ENCODE results near the gene ZNF692. TPM values are rescaled to one million over a fixed set of nuclear protein-coding genes. Genes with fewer than 3 reads are reported as not detected.

The ZNF692 gene, protein sequence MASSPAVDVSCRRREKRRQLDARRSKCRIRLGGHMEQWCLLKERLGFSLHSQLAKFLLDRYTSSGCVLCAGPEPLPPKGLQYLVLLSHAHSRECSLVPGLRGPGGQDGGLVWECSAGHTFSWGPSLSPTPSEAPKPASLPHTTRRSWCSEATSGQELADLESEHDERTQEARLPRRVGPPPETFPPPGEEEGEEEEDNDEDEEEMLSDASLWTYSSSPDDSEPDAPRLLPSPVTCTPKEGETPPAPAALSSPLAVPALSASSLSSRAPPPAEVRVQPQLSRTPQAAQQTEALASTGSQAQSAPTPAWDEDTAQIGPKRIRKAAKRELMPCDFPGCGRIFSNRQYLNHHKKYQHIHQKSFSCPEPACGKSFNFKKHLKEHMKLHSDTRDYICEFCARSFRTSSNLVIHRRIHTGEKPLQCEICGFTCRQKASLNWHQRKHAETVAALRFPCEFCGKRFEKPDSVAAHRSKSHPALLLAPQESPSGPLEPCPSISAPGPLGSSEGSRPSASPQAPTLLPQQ
- total RNA-seq (36.6 and 38.6 TPM in 2 replicates), polyA plus RNA-seq (32.6 and 33.6 TPM in 2 replicates), polyA minus RNA-seq (13.2 and 18.1 TPM in 2 replicates), Bru-seq, nascent RNA (percentile 48 among the genes with signal in this experiment), BruChase-seq, experiment 1, labeled RNA remaining after a 6-hour chase (percentile 86 among the genes with signal in this experiment), BruChase-seq, experiment 2, labeled RNA remaining after a 2-hour chase (percentile 74 among the genes with signal in this experiment)
- 16.3 and 22.5 TPM in 2 replicates for polyA plus RNA-seq (2011; cell fraction: cytosol; rRNA removed)
- polyA plus RNA-seq (2011; cell fraction: nucleus; rRNA removed), result 241 TPM in 2 replicates
- polyA plus RNA-seq (2012), result 21.9 and 23.0 TPM in 2 replicates
- polyA minus RNA-seq (2011; cell fraction: cytosol; rRNA and poly(A)+ RNA removed), result 12.1 TPM
- polyA minus RNA-seq (2011; cell fraction: nucleus; rRNA and poly(A)+ RNA removed), result 17.5 and 21.1 TPM in 2 replicates
- long read RNA-seq, transcript ZNF692-201 (12 exons, 1,931 nt), result major isoform, 8 of 40 reads
- long read RNA-seq, partial matches to known transcripts, result 9 of 40 reads
- long read RNA-seq, other reads (novel, unspliced or antisense), result 21 of 40 reads

- DNase-seq (ENCODE audit: low read depth, low spot score) (peak; percentile 96), FAIRE-seq (peak; percentile 88)
- Histone ChIP-seq H3K9me1 (replicated peaks; ENCODE audit: control insufficient read depth, extremely low read depth, insufficient read depth, low read length) (no peaks in the 10 kb centered on the region), H3K4me1 (ENCODE audit: control insufficient read depth, extremely low read depth, insufficient read depth, low read length) (peaks cover 23% of the 10 kb centered on the region), H3K36me3 (ENCODE audit: control insufficient read depth in 2 of 2, extremely low read depth in 1 of 2, insufficient read depth in 2 of 2, low read length in 2 of 2) (peaks cover 0 to 2% of the 10 kb centered on the region in 2 experiments), H2AFZ (ENCODE audit: low read depth, low read length) (peak within 1 kb of the TSS; percentile 82), H3K27me3 (ENCODE audit: control insufficient read depth in 2 of 2, insufficient read depth in 2 of 2, low read length in 2 of 2) (peaks cover 2 to 4% of the 10 kb centered on the region in 2 experiments), H3K4me2 (ENCODE audit: insufficient read depth, low read length) (peak within 1 kb of the TSS; percentile 82), H3K9me3 (replicated peaks; ENCODE audit: control insufficient read depth, insufficient read depth, low read length) (no peaks in the 10 kb centered on the region), H4K20me1 (replicated peaks; ENCODE audit: control insufficient read depth, extremely low read depth, insufficient read depth, low read length) (no peaks in the 10 kb centered on the region), H3K4me3 (replicated peaks in 1 of 3; ENCODE audit: insufficient read depth in 1 of 3, low read depth in 1 of 3, low read length in 3 of 3) (peak within 1 kb of the TSS; percentile 18 to 68 (median 39)), H3K27ac (ENCODE audit: insufficient read depth, low read depth, low read length) (peak within 1 kb of the TSS; percentile 22), H3K9ac (replicated peaks; ENCODE audit: extremely low read depth, insufficient read depth, low read length) (peak within 1 kb of the TSS; percentile 64), H3K79me2 (ENCODE audit: control insufficient read depth, insufficient read depth, low read length) (peaks cover 10% of the 10 kb centered on the region)
- intact Hi-C loops (cut with micrococcal nuclease), result loop anchor here (1.0 kb wide), 4 partner anchors 14 to 47 kb away; partner anchors contain the start of genes PGBD2 and ZNF672
- ChIA-PET POLR2A (interaction anchor here (0.7 to 2.2 kb wide), 3 partner anchors 10 to 21 kb away, joined by 3 to 14 read pairs (median 4); partner anchors contain the start of gene ZNF672), CTCF (interaction anchor here (0.8 to 2.6 kb wide), 8 partner anchors 12 to 47 kb away, joined by 3 to 17 read pairs (median 10); partner anchors contain the start of genes SH3BP5L and ZNF672)
- TSS peak; percentile 85 for BruUV-seq (replicated peaks)
- TF ChIP-seq CTCF (IDR thresholded peaks at IDR 0.05; ENCODE audit: extremely low read depth in 1 of 2, insufficient read depth in 1 of 2, low read depth in 1 of 2, low read length in 2 of 2) (no peak), MAX (IDR thresholded peaks at IDR 0.05; ENCODE audit: insufficient read depth, insufficient read length) (peak; percentile 92), POLR2AphosphoS5 (IDR thresholded peaks at IDR 0.05; ENCODE audit: insufficient read depth, low read depth, low read length) (peak; percentile 98), MYC (IDR thresholded peaks at IDR 0.05; ENCODE audit: low read depth, low read length) (peak; percentile 10), POLR2A (IDR thresholded peaks at IDR 0.05; ENCODE audit: low read depth, low read length) (peak; percentile 98)
- dilution Hi-C loops (cut with MboI; ENCODE audit: extremely low pct_ligation_motif_present, low sequenced_read_pairs), result no loop called here
Measured at GRCh38 chr1:248858891-248859889, at the start of gene ZNF692. Gene ZNF692 (minus strand): TSS chr1:248859085. CDS start chr1:248858309, 776 bp downstream.
